HEK293 (cell line): ENCODE results near the gene SERPINA10.

ENCODE experiments used
- CTCF ChIA-PET: fragments of 350-600 bp; formaldehyde crosslinking; extraction: SDS; loops from one replicate; lab custom pipeline; 2021; ENCODE audit warnings: antibody characterized with exemption; lab: Yijun Ruan, JAX
- POLR2A ChIA-PET: fragments of 300-600 bp; formaldehyde crosslinking; extraction: SDS; loops from one replicate; lab custom pipeline; 2020; ENCODE audit warnings: antibody characterized with exemption, inconsistent platforms; lab: Yijun Ruan, JAX
- H3K27ac ChIP-seq: fragments of 200-500 bp; sonication (Bioruptor generic); 2 replicates; pipeline ENCODE4 v1.5.1; 2014; ENCODE audit warnings: low read depth, low read length, control low read depth, inconsistent platforms; ENCODE audit errors: extremely low read depth
- H3K36me3 ChIP-seq, 2 experiments: fragments of 200-500 bp in 1 of 2; sonication (Bioruptor generic) in 1 of 2; 1 replicate in 1 of 2; 2 replicates in 1 of 2; pipeline ENCODE4 v1.5.1; 2014 to 2017; ENCODE audit warnings: inconsistent platforms in 2 of 2, low read length in 2 of 2; ENCODE audit not compliant: control insufficient read depth in 2 of 2, insufficient read depth in 1 of 2
- H3K4me1 ChIP-seq: fragments of 200-500 bp; sonication (Bioruptor generic); 2 replicates; pipeline ENCODE4 v1.5.1; 2014; ENCODE audit warnings: mild to moderate bottlenecking, low read length, inconsistent platforms; ENCODE audit not compliant: control insufficient read depth, insufficient read depth
- H3K4me3 ChIP-seq: 2 replicates; pipeline ENCODE4 v1.5.1; 2011; ENCODE audit warnings: low read depth, mild to moderate bottlenecking, control low read depth, low read length, moderate library complexity
- H3K9me3 ChIP-seq: fragments of 200-500 bp; sonication (Bioruptor generic); 2 replicates; pipeline ENCODE4 v1.5.1; 2014; ENCODE audit warnings: low read depth, low read length, inconsistent platforms; ENCODE audit not compliant: control insufficient read depth, insufficient read depth
- BCL11B ChIP-seq: fragments of 450-650 bp; formaldehyde crosslinking; IDR thresholded peaks from 2 replicates; pipeline ENCODE4 v1.5.1; 2016; ENCODE audit warnings: low read depth, missing biosample characterization, missing genetic modification characterization
- ELK4 ChIP-seq: IDR thresholded peaks from 2 replicates; pipeline ENCODE4 v1.6.1; 2011; ENCODE audit warnings: mild to moderate bottlenecking, low read depth, low read length, borderline replicate concordance
- GFI1B ChIP-seq: fragments of 450-650 bp; formaldehyde crosslinking; IDR thresholded peaks from 2 replicates; pipeline ENCODE4 v1.5.1; 2016; ENCODE audit warnings: missing biosample characterization, missing genetic modification characterization
- HOXD13 ChIP-seq: sonication (generic); formaldehyde crosslinking; IDR thresholded peaks from 2 replicates; pipeline ENCODE4 v1.8.0; 2022; ENCODE audit warnings: missing genetic modification reagents, borderline replicate concordance
- PRDM4 ChIP-seq: fragments of 450-650 bp; formaldehyde crosslinking; IDR thresholded peaks from 2 replicates; pipeline ENCODE4 v1.5.1; 2017; ENCODE audit warnings: missing biosample characterization, missing genetic modification characterization
- SETDB1 ChIP-seq: IDR thresholded peaks from one replicate; pipeline ENCODE4 v1.6.1; 2017; ENCODE audit warnings: mild to moderate bottlenecking, low read length, moderate library complexity, mixed read lengths; ENCODE audit not compliant: insufficient read length
- ZBTB11 ChIP-seq: fragments of 450-650 bp; formaldehyde crosslinking; conservative IDR thresholded peaks from 2 replicates; pipeline ENCODE4 v1.5.1; 2016; ENCODE audit warnings: low read depth, missing biosample characterization, missing genetic modification characterization
- ZBTB20 ChIP-seq: fragments of 450-650 bp; formaldehyde crosslinking; IDR thresholded peaks from 2 replicates; pipeline ENCODE4 v1.5.1; 2016; ENCODE audit warnings: missing biosample characterization, missing genetic modification characterization
- ZNF133 ChIP-seq: fragments of 450-650 bp; formaldehyde crosslinking; IDR thresholded peaks from 2 replicates; pipeline ENCODE4 v1.5.1; 2016; ENCODE audit warnings: missing biosample characterization, missing genetic modification characterization
- ZNF2 ChIP-seq: fragments of 450-650 bp; formaldehyde crosslinking; IDR thresholded peaks from 2 replicates; pipeline ENCODE4 v1.5.1; 2016; ENCODE audit warnings: missing biosample characterization, missing genetic modification characterization
- ZNF529 ChIP-seq: fragments of 450-650 bp; formaldehyde crosslinking; IDR thresholded peaks from 2 replicates; pipeline ENCODE4 v1.5.1; 2017; ENCODE audit warnings: missing genetic modification characterization, missing biosample characterization; ENCODE audit not compliant: insufficient replicate concordance
- ZNF549 ChIP-seq: fragments of 450-650 bp; IDR thresholded peaks from 2 replicates; pipeline ENCODE4 v1.5.1; 2018; ENCODE audit warnings: missing biosample characterization, missing genetic modification characterization, mild to moderate bottlenecking, inconsistent platforms, moderate library complexity
- ZNF777 ChIP-seq: fragments of 450-650 bp; formaldehyde crosslinking; IDR thresholded peaks from 2 replicates; pipeline ENCODE4 v1.5.1; 2017; ENCODE audit warnings: missing biosample characterization, missing genetic modification characterization, borderline replicate concordance
- ZNF791 ChIP-seq: fragments of 450-650 bp; formaldehyde crosslinking; IDR thresholded peaks from 2 replicates; pipeline ENCODE4 v1.5.1; 2016; ENCODE audit warnings: missing biosample characterization, missing genetic modification characterization
- ZSCAN18 ChIP-seq: fragments of 450-650 bp; formaldehyde crosslinking; IDR thresholded peaks from 2 replicates; pipeline ENCODE4 v1.5.1; 2016; ENCODE audit warnings: missing biosample characterization, missing genetic modification characterization
- ZSCAN4 ChIP-seq: fragments of 450-650 bp; formaldehyde crosslinking; IDR thresholded peaks from 2 replicates; pipeline ENCODE4 v1.5.1; 2017; ENCODE audit warnings: missing biosample characterization, missing genetic modification characterization

The SERPINA10 gene

GRCh38 chr14:94310248-94310647 lies 17.2 kb upstream of the SERPINA10 start:
- TF ChIP-seq ZNF133 (tag by site-specific recombination) (no peak), ZNF549 (tag by site-specific recombination) (no peak), ZSCAN4 (tag by site-specific recombination) (no peak)
- no peaks in the 10 kb centered on the region for H3K4me1 ChIP-seq
- ChIA-PET POLR2A (no interaction called here), CTCF (interaction anchor here (0.9 kb wide), 1 partner anchor 370 kb away, joined by 3 read pairs; no protein-coding TSS in a partner anchor)
- H3K36me3 ChIP-seq, result no peaks in the 10 kb centered on the region
- no peak overlapping the region for H3K4me3 ChIP-seq
- no peak overlapping the region for H3K27ac ChIP-seq
- H3K9me3 ChIP-seq, result no peaks in the 10 kb centered on the region

- POLR2A ChIA-PET, result no interaction called here
Measured at GRCh38 chr14:94309721-94310120, 16.7 kb upstream of the SERPINA10 start.

GRCh38 chr14:94307410-94307992 lies 14.4 kb upstream of the SERPINA10 start:
- no peaks in the 10 kb centered on the region for H3K4me1 ChIP-seq
- no peaks in the 10 kb centered on the region for H3K36me3 ChIP-seq
- no peak overlapping the region for H3K27ac ChIP-seq
- no peak overlapping the region for H3K4me3 ChIP-seq
- POLR2A ChIA-PET, result no interaction called here
- H3K9me3 ChIP-seq, result no peaks in the 10 kb centered on the region
- CTCF ChIA-PET, result interaction anchor here (0.7 to 1.2 kb wide), 5 partner anchors 17 to 752 kb away, joined by 3 read pairs; no protein-coding TSS in a partner anchor
- TF ChIP-seq ZNF777 (tag by site-specific recombination) (no peak), ELK4 (no peak), ZNF529 (tag by site-specific recombination) (no peak), GFI1B (tag by site-specific recombination) (no peak), ZNF2 (no peak), ZBTB11 (tag by site-specific recombination) (no peak), SETDB1 (no peak), PRDM4 (tag by site-specific recombination) (no peak), ZBTB20 (tag by site-specific recombination) (no peak), ZSCAN18 (tag by site-specific recombination) (no peak), HOXD13 (no peak), BCL11B (no peak)

More at GRCh38 chr14:94309721-94310120, 16.7 kb upstream of the SERPINA10 start:
- no peaks in the 10 kb centered on the region for H3K4me1 ChIP-seq
- CTCF ChIA-PET, result interaction anchor here (0.9 kb wide), 1 partner anchor 370 kb away, joined by 3 read pairs; no protein-coding TSS in a partner anchor
- H3K36me3 ChIP-seq, result no peaks in the 10 kb centered on the region
- H3K27ac ChIP-seq, result no peak overlapping the region
- no peak for TF ChIP-seq ZNF791
- H3K4me3 ChIP-seq, result no peak overlapping the region
- no peaks in the 10 kb centered on the region for H3K9me3 ChIP-seq
